T47D (cell line): ENCODE results near the gene DRAXIN.

Source experiments
- DNase-seq, 2 experiments: peaks; one replicate each; pipeline versions ENCODE4 v3.0.0 to v3.0.0-alpha.2; 2011 to 2012; ENCODE audit warnings: low read depth in 1 of 2, low spot score in 1 of 2
- JUND ChIP-seq: IDR thresholded peaks from 2 replicates; pipeline ENCODE4 v1.6.1; 2012; ENCODE audit warnings: low read depth
- in situ Hi-C: cut with HindIII; loops from 2 replicates; pipeline ENCODE4 v1.10.0; 2016; ENCODE audit warnings: low sequenced_read_pairs, low pct_unique_long_range_greater_than_20kb

DRAXIN gene

GRCh38 chr1:11708554-11709350 is 17.2 kb downstream of the DRAXIN start:
- in situ Hi-C loops: no loop called here

GRCh38 chr1:11711490-11711889 is 20.0 kb downstream of the DRAXIN start:
- no peak for DNase-seq
- in situ Hi-C loops: no loop called here
- TF ChIP-seq JUND: no peak

More at GRCh38 chr1:11708554-11709350, 17.2 kb downstream of the DRAXIN start:
- no peak for DNase-seq
- no peak for TF ChIP-seq JUND

GRCh38 chr1:11712285-11712684 is 20.8 kb downstream of the DRAXIN start:
- in situ Hi-C loops: no loop called here
- no peak for DNase-seq
- TF ChIP-seq JUND: no peak

- in situ Hi-C loops: no loop called here
- TF ChIP-seq JUND: no peak
Measured at GRCh38 chr1:11713095-11713494, 21.6 kb downstream of the DRAXIN start.

GRCh38 chr1:11714831-11715575 is 23.5 kb downstream of the DRAXIN start:
- DNase-seq: no peak
- in situ Hi-C loops: no loop called here
- no peak for TF ChIP-seq JUND

More at GRCh38 chr1:11713095-11713494, 21.6 kb downstream of the DRAXIN start:
- no peak for DNase-seq

- in situ Hi-C loops: no loop called here
- DNase-seq: peak; percentile 30 to 71
- TF ChIP-seq JUND: no peak
Measured at GRCh38 chr1:11719313-11720032, 28.0 kb downstream of the DRAXIN start.

- TF ChIP-seq JUND: no peak
Measured at GRCh38 chr1:11720033-11720376, 28.5 kb downstream of the DRAXIN start.

GRCh38 chr1:11720525-11720924 is 29.0 kb downstream of the DRAXIN start:
- TF ChIP-seq JUND: no peak
- no peak for DNase-seq
- in situ Hi-C loops: no loop called here

More at GRCh38 chr1:11720033-11720376, 28.5 kb downstream of the DRAXIN start:
- in situ Hi-C loops: no loop called here
- no peak for DNase-seq

- no peak for DNase-seq
- no peak for TF ChIP-seq JUND
- in situ Hi-C loops: no loop called here
Measured at GRCh38 chr1:11721311-11721710, 29.8 kb downstream of the DRAXIN start.

- TF ChIP-seq JUND: no peak
- no peak for DNase-seq
- in situ Hi-C loops: no loop called here
Measured at GRCh38 chr1:11722538-11722937, 31.0 kb downstream of the DRAXIN start.

- no peak for DNase-seq
- no peak for TF ChIP-seq JUND
- in situ Hi-C loops: no loop called here
Measured at GRCh38 chr1:11725616-11726015, 34.1 kb downstream of the DRAXIN start.

- in situ Hi-C loops: no loop called here
- TF ChIP-seq JUND: no peak
- no peak for DNase-seq
Measured at GRCh38 chr1:11727119-11727518, 35.6 kb downstream of the DRAXIN start.
